Muscle layer of duodenum (tissue), 2 donors: ENCODE data around the gene PIP4K2C.

Experiments
- H3K27ac ChIP-seq: one replicate; pipeline ENCODE4 v1.7.0; 2013; ENCODE audit warnings: mild to moderate bottlenecking, low read length
- H3K27me3 ChIP-seq: one replicate; pipeline ENCODE4 v1.7.0; 2013; ENCODE audit warnings: low read depth, mild to moderate bottlenecking, control low read depth, low read length
- H3K36me3 ChIP-seq, 2 donors: one replicate each; pipeline ENCODE4 v1.7.0; 2013; ENCODE audit warnings: low read length in 2 of 2, control low read depth in 1 of 2, mild to moderate bottlenecking in 1 of 2; ENCODE audit not compliant: insufficient read depth in 2 of 2, control insufficient read depth in 1 of 2
- H3K4me1 ChIP-seq, 2 donors: one replicate each; pipeline ENCODE4 v1.7.0; 2013; ENCODE audit warnings: low read length in 2 of 2, mild to moderate bottlenecking in 2 of 2, control low read depth in 1 of 2, moderate library complexity in 1 of 2; ENCODE audit not compliant: insufficient read depth in 2 of 2, control insufficient read depth in 1 of 2
- H3K4me3 ChIP-seq, 2 donors: one replicate each; pipeline ENCODE4 v1.7.0; 2013; ENCODE audit warnings: low read length in 2 of 2, low read depth in 1 of 2, mild to moderate bottlenecking in 1 of 2
- H3K9me3 ChIP-seq, 2 donors: one replicate each; pipeline ENCODE4 v1.7.0; 2013; ENCODE audit warnings: low read length in 2 of 2, control low read depth in 1 of 2, mild to moderate bottlenecking in 1 of 2; ENCODE audit not compliant: control insufficient read depth in 1 of 2
- donor health status: healthy.

The PIP4K2C gene

DNA sequence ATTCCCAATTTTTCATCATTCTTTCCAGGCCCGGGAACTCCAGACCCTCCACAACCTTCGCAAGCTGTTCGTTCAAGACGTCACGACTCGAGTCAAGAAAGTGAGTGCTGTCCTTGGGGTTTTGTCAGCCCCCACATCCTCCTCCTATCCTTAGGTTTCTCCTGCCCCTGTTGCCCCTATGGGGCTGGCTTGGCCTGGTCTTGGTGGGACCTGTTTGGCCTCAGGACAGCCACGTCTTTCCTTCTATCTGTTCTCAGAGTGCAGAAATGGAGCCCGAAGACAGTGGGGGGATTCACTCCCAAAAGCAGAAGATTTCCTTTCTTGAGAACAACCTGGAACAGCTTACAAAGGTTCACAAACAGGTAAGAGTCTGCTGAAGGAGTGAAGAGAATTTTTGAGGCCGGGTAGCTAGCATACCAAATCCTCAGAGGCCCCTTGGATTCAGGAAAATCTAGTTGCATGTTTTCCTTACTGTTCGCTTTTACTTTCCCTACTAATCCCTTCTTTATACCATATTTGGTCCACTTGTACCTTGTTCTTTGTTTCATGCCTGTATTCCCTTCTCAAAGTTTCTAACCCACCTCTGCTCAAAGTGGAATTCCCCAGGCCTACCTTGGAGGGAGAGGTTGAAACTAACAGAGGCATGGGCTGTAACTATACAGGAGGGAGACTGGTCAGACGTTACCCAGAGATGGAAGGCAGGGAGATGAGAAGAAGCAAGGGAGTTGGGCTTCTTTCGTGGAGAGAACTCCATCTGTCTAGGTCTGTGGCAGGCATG is 12.8 kb upstream of the PIP4K2C start:
- peaks cover 0 to 16% of the 10 kb centered on the region in 2 donors for H3K36me3 ChIP-seq

DNA sequence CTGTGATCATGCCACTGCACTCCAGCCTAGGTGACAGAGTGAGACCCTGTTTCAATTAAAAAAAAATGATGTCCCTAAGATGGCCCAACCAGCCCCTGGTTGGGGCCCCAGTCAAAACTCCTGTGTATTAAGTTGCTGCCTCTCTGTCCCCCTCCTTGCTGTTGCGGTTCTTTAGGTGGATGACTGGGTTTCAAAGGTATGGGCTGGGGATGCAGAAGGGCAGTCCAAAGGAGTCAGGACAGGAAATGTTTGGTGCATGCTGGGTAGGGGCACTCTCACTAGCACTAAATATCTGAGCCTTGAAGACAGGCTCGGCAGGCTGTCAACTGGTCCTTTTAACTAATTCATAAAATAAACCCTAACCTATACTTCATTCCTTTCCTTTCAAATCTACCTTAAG is 12.0 kb upstream of the PIP4K2C start:
- H3K4me1 ChIP-seq: no peaks in the 10 kb centered on the region
- no peaks in the 10 kb centered on the region for H3K27me3 ChIP-seq

More for the DNA sequence above, 12.8 kb upstream of the PIP4K2C start:
- H3K27ac ChIP-seq: no peak overlapping the region
- no peak overlapping the region for H3K4me3 ChIP-seq
- H3K27me3 ChIP-seq: no peaks in the 10 kb centered on the region
- H3K4me1 ChIP-seq: no peaks in the 10 kb centered on the region
- H3K9me3 ChIP-seq: no peaks in the 10 kb centered on the region

GRCh38 chr12:57579677-57580465 is 11.1 kb upstream of the PIP4K2C start:
- no peaks in the 10 kb centered on the region for H3K27me3 ChIP-seq
- H3K36me3 ChIP-seq: peaks cover 0 to 16% of the 10 kb centered on the region in 2 donors
- no peaks in the 10 kb centered on the region for H3K4me1 ChIP-seq
- H3K27ac ChIP-seq: no peak overlapping the region
- H3K4me3 ChIP-seq: no peak overlapping the region
- no peaks in the 10 kb centered on the region for H3K9me3 ChIP-seq

More for the DNA sequence above, 12.0 kb upstream of the PIP4K2C start:
- peaks cover 0 to 16% of the 10 kb centered on the region in 2 donors for H3K36me3 ChIP-seq
- H3K9me3 ChIP-seq: no peaks in the 10 kb centered on the region
- H3K4me3 ChIP-seq: no peak overlapping the region
- H3K27ac ChIP-seq: no peak overlapping the region

DNA sequence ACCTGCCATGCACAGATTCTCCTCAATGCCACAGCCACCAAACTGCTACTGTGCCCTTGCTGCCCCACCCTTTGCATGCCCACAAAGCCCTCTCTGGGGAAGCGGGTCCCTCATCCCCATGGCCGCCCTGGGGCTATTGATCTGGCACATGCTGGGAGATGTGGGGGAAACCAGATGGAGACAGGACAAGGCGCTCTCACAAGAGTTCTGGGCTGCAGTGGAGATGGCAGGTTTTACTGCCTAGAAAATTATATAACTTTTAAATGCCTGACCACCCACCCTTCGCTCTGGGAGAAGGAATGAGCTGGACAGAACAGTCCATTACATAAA is 10.6 kb upstream of the PIP4K2C start:
- H3K4me3 ChIP-seq: no peak overlapping the region
- no peaks in the 10 kb centered on the region for H3K4me1 ChIP-seq
- peaks cover 0 to 16% of the 10 kb centered on the region in 2 donors for H3K36me3 ChIP-seq
- no peaks in the 10 kb centered on the region for H3K27me3 ChIP-seq
- H3K27ac ChIP-seq: no peak overlapping the region
- no peaks in the 10 kb centered on the region for H3K9me3 ChIP-seq

DNA sequence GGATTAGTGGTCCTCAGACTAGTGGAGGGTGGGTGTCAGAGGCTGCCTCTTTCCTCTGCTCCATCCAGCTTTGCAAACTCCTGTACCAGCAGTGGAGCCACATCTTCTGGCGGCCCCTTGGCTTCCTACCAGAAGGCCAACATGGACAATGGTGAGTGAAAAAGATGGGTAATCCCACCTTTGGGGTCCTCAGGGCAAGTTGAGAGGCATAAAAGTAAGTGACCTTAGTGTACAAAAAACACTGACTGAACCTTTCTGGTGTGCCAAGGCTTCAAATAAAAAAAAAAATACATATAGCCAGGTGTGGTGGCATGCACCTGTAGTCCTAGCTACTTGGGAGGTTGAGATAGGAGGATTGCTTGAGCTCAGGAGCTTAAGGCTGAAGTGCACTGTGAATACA is 9.2 kb upstream of the PIP4K2C start:
- H3K27ac ChIP-seq: no peak overlapping the region
- H3K36me3 ChIP-seq: peaks cover 0 to 6% of the 10 kb centered on the region in 2 donors
- H3K27me3 ChIP-seq: no peaks in the 10 kb centered on the region
- no peaks in the 10 kb centered on the region for H3K9me3 ChIP-seq
- H3K4me1 ChIP-seq: no peaks in the 10 kb centered on the region
- no peak overlapping the region for H3K4me3 ChIP-seq

GRCh38 chr12:57582440-57582839 is 8.6 kb upstream of the PIP4K2C start:
- H3K9me3 ChIP-seq: no peaks in the 10 kb centered on the region
- no peak overlapping the region for H3K27ac ChIP-seq
- no peaks in the 10 kb centered on the region for H3K27me3 ChIP-seq
- H3K4me1 ChIP-seq: no peaks in the 10 kb centered on the region
- H3K4me3 ChIP-seq: no peak overlapping the region
- H3K36me3 ChIP-seq: peaks cover 0 to 4% of the 10 kb centered on the region in 2 donors

DNA sequence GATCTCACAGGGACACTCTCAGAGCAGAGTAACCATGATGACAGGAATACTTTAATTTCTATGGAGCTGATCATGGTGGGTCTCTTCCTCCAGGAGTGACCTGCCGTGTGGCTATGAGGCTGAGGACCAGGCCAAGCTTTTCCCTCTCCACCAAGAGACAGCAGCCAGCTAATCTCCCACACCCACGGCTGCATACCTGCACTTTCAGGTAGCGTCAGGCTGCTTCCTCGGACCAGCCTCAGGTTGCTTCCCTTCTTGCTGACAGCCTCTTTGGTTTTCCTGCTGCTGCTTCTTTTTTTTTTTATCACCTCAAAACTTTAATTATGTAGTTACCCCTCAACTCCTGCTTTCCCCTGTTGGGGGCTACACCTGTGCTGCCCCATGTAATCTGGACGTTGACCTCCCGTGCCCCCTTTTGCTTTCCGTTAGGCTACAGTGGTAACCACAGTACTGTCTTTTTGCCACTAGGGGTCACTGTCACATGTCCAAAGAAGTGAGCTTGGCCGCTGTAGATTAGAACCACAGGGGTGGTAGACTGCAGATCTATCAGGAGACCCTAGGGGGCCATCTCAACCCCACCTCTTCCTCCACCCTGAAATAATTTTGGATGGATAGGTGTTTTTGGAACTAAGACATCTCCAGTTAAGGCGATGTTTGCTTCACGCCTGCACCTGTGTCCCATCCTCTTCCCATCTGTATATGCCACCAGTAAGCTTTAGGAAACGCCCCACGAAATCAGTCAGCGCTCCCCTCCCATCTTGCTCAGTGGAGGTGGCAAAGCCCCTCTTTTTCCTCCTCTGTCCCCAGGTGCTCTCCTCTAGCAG is 7.8 kb upstream of the PIP4K2C start:
- Histone ChIP-seq H3K9me3 (no peaks in the 10 kb centered on the region), H3K4me3 (no peak overlapping the region), H3K4me1 (no peaks in the 10 kb centered on the region), H3K36me3 (peaks cover 0 to 4% of the 10 kb centered on the region in 2 donors), H3K27me3 (no peaks in the 10 kb centered on the region), H3K27ac (no peak overlapping the region)

DNA sequence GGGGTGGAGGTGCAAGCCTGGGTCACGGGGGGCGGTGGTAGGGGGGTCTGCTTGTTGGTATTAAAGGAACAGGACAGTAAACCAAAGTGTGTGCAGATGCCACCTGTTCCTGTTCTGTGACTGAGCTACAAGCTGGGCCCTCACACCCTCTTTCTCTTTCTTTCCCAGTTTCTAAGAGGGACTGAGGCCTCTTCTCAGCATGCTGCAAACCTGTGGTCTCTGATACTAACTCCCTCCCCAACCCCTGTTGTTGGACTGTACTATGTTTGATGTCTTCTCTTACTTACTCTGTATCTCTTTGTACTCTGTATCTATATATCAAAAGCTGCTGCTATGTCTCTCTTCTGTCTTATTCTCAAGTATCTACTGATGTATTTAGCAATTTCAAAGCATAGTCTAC is 6.9 kb upstream of the PIP4K2C start:
- Histone ChIP-seq H3K36me3 (peaks cover 0 to 4% of the 10 kb centered on the region in 2 donors), H3K9me3 (no peaks in the 10 kb centered on the region), H3K4me3 (no peak overlapping the region), H3K27ac (no peak overlapping the region), H3K4me1 (no peaks in the 10 kb centered on the region), H3K27me3 (no peaks in the 10 kb centered on the region)

DNA sequence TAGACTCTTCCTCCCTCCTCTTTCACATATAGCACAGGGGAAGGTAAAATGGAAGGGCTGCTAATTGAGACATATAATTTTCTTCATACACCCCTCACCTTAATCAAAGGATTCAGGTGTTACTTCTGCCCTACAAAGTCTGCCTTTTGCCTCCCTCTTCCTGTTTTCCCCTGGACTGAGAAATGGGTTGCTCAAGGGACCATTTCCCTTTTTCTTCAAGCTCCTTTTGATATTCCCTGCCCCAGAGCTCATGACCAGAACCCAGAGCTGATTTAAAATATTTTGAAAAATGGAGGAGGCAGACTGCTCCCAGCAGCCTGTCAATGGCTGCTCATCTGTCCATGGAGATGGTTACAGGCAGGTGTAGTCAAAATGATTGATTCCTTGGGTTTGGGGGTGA is 6.3 kb upstream of the PIP4K2C start:
- no peak overlapping the region for H3K27ac ChIP-seq
- peaks cover 0 to 4% of the 10 kb centered on the region in 2 donors for H3K36me3 ChIP-seq
- no peak overlapping the region for H3K4me3 ChIP-seq

DNA sequence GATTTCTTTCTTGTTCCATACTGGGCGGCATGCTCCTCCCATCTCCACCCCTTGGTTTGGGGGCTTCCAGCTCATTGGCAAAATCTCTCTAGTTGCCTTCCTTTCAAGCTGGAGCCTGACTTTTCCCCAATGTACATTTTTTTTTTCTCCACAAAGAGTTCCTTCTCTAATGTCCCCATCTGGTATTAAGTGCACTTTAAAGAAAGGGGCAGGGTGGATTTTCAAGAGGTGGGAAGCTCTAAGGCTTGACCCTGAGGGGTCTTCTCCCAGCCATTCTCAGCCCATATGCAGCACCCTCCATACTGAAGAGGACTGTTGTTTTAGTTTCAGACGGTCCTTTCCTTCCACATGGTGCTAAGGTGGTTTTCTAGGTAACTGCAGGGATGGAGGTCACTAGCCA is 5.8 kb upstream of the PIP4K2C start:
- Histone ChIP-seq H3K27ac (no peak overlapping the region), H3K36me3 (peaks cover 0 to 4% of the 10 kb centered on the region in 2 donors), H3K27me3 (no peaks in the 10 kb centered on the region), H3K9me3 (no peaks in the 10 kb centered on the region), H3K4me3 (no peak overlapping the region), H3K4me1 (no peaks in the 10 kb centered on the region)

More for the DNA sequence above, 6.3 kb upstream of the PIP4K2C start:
- Histone ChIP-seq H3K27me3 (no peaks in the 10 kb centered on the region), H3K9me3 (no peaks in the 10 kb centered on the region), H3K4me1 (no peaks in the 10 kb centered on the region)

GRCh38 chr12:57586128-57586527 is 4.9 kb upstream of the PIP4K2C start:
- Histone ChIP-seq H3K9me3 (no peaks in the 10 kb centered on the region), H3K36me3 (peaks cover 0 to under 1% of the 10 kb centered on the region in 2 donors), H3K27ac (no peak overlapping the region), H3K27me3 (no peaks in the 10 kb centered on the region), H3K4me1 (peaks cover 0 to 6% of the 10 kb centered on the region in 2 donors), H3K4me3 (no peak overlapping the region)
